ENCODE measurements around the gene EXOC3L4. TPM values are rescaled to one million over a fixed set of nuclear protein-coding genes. Genes with fewer than 3 reads are reported as not detected.
A peak's percentile ranks its signal among the peaks of the same experiment; 100 is the strongest.

The EXOC3L4 gene
- total RNA-seq, 4 donors from 2014 or later, result under 0.01 to 5.6 (median 0.41) TPM; not detected in 1

GRCh38 chr14:103102689-103103260 is 8.2 kb downstream of the EXOC3L4 start:
- Histone ChIP-seq H3K4me3 (no peak overlapping the region), H3K27ac (no peak overlapping the region), H3K36me3 (no peaks in the 10 kb centered on the region), H3K9me3 (no peaks in the 10 kb centered on the region), H3K27me3 (peaks cover 17 to 26% of the 10 kb centered on the region in 2 donors), H3K4me1 (peaks cover 0 to 3% of the 10 kb centered on the region in 2 donors)
- no peak for TF ChIP-seq CTCF (IDR thresholded peaks at IDR 0.05)
- TF ChIP-seq POLR2A (IDR thresholded peaks at IDR 0.05), result no peak
- DNase-seq, result no peak
- intact Hi-C loops (cut with DNase I; ENCODE audit: low total_unique reads), result loop anchor here (2.0 to 10.0 kb wide), 2 partner anchors 82 to 190 kb away; no protein-coding TSS in a partner anchor

GRCh38 chr14:103103461-103104388 is 9.2 kb downstream of the EXOC3L4 start:
- H3K4me3 ChIP-seq, result no peak overlapping the region
- H3K4me1 ChIP-seq, result peaks cover 0 to 3% of the 10 kb centered on the region in 2 donors
- no peak overlapping the region for H3K27ac ChIP-seq
- no peaks in the 10 kb centered on the region for H3K9me3 ChIP-seq
- no peak for DNase-seq
- TF ChIP-seq CTCF (IDR thresholded peaks at IDR 0.05) (no peak), POLR2A (IDR thresholded peaks at IDR 0.05) (no peak)
- H3K36me3 ChIP-seq, result no peaks in the 10 kb centered on the region
- peaks cover 17 to 26% of the 10 kb centered on the region in 2 donors for H3K27me3 ChIP-seq
- intact Hi-C loops (cut with DNase I; ENCODE audit: low total_unique reads), result loop anchor here (2.0 to 10.0 kb wide), 2 partner anchors 81 to 189 kb away; no protein-coding TSS in a partner anchor

GRCh38 chr14:103104389-103104653 is 9.8 kb downstream of the EXOC3L4 start:
- Histone ChIP-seq H3K36me3 (no peaks in the 10 kb centered on the region), H3K27ac (no peak overlapping the region), H3K4me3 (no peak overlapping the region), H3K27me3 (peaks cover 17 to 26% of the 10 kb centered on the region in 2 donors), H3K4me1 (peaks cover 0 to 3% of the 10 kb centered on the region in 2 donors), H3K9me3 (no peaks in the 10 kb centered on the region)
- DNase-seq, result no peak
- intact Hi-C loops (cut with DNase I; ENCODE audit: low total_unique reads), result loop anchor here (10.0 kb wide), 1 partner anchor 80 kb away; no protein-coding TSS in a partner anchor
- TF ChIP-seq CTCF (IDR thresholded peaks at IDR 0.05) (no peak), POLR2A (IDR thresholded peaks at IDR 0.05) (no peak)

- no peaks in the 10 kb centered on the region for H3K9me3 ChIP-seq
- no peaks in the 10 kb centered on the region for H3K36me3 ChIP-seq
- H3K27ac ChIP-seq, result no peak overlapping the region
- H3K4me1 ChIP-seq, result peaks cover 0 to 4% of the 10 kb centered on the region in 2 donors
- DNase-seq, result peak in 1 of 2 donors; percentile 77
- TF ChIP-seq POLR2A (IDR thresholded peaks at IDR 0.05) (peak in 1 of 2 donors; percentile 22), CTCF (IDR thresholded peaks at IDR 0.05) (peak; percentile 96 to 100 (median 98))
- intact Hi-C loops (cut with DNase I; ENCODE audit: low total_unique reads), result loop anchor here (10.0 kb wide), 1 partner anchor 80 kb away; no protein-coding TSS in a partner anchor
- no peak overlapping the region for H3K4me3 ChIP-seq
- peaks cover 17 to 26% of the 10 kb centered on the region in 2 donors for H3K27me3 ChIP-seq
These were observed 10.3 kb downstream of the EXOC3L4 start for GRCh38 chr14:103104654-103105452.

Data from uterus (tissue), 4 donors.